ENCODE data around the gene OR1D5. TPM values are rescaled to one million over a fixed set of nuclear protein-coding genes. Genes with fewer than 3 reads are reported as not detected.
"Not testable (repeated sequence)": the region's sequence is repeated elsewhere in the genome, so short reads cannot be mapped to it uniquely, and the experiment has no call there.

The OR1D5 gene
- total RNA-seq, 2 donors from 2014 or later = not detected

DNA sequence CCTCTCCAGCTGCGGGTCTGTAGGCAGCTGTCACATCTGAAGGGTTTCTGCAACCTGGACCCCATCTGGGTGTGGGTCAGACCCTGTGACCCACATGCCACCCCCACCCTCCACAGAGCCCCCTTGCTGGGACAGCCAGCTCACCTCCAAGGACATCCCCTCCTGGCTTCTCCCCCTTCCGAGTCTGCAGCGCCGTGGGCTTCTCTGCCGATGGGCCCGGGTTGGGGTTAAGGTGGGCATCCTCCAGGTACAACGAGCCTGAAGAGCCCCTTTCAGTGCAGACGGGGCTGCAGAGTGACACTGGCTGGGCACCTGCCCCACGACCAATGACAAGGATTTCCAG is 28.9 kb downstream of the OR1D5 start:
- WGBS, 2 donors = 80 to 92% methylated on average over 5 to 9 of the region's 9 CpGs
- intact Hi-C loops (cut with DNase I) = no loop called here
- Histone ChIP-seq H3K4me3 (no peak overlapping the region), H3K27ac (no peak overlapping the region), H3K4me1 (no peaks in the 10 kb centered on the region), H3K27me3 (no peaks in the 10 kb centered on the region), H3K9me3 (no peaks in the 10 kb centered on the region), H3K36me3 (replicated peaks in 1 of 2; ENCODE audit: insufficient read depth in 1 of 2, low read depth in 2 of 2) (peaks cover 0 to 10% of the 10 kb centered on the region in 2 donors)
- ATAC-seq (no peak), DNase-seq (no peak)
- no peak for TF ChIP-seq POLR2A (IDR thresholded peaks at IDR 0.05)
- TF ChIP-seq, protein P1, sequence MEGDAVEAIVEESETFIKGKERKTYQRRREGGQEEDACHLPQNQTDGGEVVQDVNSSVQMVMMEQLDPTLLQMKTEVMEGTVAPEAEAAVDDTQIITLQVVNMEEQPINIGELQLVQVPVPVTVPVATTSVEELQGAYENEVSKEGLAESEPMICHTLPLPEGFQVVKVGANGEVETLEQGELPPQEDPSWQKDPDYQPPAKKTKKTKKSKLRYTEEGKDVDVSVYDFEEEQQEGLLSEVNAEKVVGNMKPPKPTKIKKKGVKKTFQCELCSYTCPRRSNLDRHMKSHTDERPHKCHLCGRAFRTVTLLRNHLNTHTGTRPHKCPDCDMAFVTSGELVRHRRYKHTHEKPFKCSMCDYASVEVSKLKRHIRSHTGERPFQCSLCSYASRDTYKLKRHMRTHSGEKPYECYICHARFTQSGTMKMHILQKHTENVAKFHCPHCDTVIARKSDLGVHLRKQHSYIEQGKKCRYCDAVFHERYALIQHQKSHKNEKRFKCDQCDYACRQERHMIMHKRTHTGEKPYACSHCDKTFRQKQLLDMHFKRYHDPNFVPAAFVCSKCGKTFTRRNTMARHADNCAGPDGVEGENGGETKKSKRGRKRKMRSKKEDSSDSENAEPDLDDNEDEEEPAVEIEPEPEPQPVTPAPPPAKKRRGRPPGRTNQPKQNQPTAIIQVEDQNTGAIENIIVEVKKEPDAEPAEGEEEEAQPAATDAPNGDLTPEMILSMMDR (IDR thresholded peaks at IDR 0.05) = no peak

DNA sequence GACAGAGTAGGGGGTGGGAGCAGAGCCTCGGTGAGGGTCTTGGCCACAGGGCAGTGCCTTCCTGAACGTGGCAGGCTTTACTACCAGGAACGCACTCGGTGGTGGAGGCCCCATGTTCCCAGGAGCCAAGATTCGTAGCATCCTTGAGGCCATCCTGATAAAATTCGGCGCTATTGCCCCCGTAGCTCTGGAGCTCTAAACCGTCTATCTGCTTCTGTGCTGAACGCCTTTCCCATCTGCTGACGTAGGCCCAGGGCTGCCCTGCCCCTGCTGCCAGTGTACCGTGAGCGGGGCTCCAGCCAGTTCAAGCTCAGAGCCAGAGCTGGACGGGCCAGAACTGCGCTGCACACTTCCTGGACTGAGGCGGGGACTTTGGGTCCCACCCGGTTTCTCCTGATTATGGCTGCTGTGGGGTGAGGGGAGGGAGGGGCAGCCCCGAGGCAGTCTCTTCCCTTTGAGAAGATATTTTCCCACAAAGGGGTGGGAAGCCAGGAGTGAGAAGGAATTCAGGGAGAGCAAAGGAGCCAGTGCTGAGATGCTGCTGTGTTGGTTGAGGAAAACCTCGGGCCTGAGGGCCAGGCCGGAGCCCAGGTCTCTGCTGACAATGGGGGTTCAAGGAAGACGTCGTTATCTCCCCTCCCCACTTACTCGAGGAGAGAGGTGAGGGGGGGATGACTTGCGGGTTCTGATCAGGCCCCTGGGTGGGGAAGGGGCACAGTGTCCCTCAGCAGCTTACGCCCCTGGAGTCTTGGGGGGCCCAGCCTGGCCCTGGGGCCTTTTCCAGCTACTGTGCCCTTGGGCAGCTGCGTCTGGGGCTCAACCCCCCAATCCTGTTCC is 29.4 kb downstream of the OR1D5 start:
- H3K27ac ChIP-seq = no peak overlapping the region
- peaks cover 0 to 16% of the 10 kb centered on the region in 2 donors for H3K36me3 ChIP-seq (replicated peaks in 1 of 2; ENCODE audit: insufficient read depth in 1 of 2, low read depth in 2 of 2)
- DNase-seq (peak in 1 of 4 donors; percentile 8), ATAC-seq (no peak)
- H3K27me3 ChIP-seq = no peaks in the 10 kb centered on the region
- H3K4me3 ChIP-seq = no peak overlapping the region
- no peaks in the 10 kb centered on the region for H3K4me1 ChIP-seq
- 83 to 87% methylated on average over 14 to 25 of the region's 26 CpGs for WGBS, 2 donors
- no peaks in the 10 kb centered on the region for H3K9me3 ChIP-seq
- intact Hi-C loops (cut with DNase I) = no loop called here
- TF ChIP-seq, protein P1 (IDR thresholded peaks at IDR 0.05) = no peak
- TF ChIP-seq POLR2A (IDR thresholded peaks at IDR 0.05) = no peak

DNA sequence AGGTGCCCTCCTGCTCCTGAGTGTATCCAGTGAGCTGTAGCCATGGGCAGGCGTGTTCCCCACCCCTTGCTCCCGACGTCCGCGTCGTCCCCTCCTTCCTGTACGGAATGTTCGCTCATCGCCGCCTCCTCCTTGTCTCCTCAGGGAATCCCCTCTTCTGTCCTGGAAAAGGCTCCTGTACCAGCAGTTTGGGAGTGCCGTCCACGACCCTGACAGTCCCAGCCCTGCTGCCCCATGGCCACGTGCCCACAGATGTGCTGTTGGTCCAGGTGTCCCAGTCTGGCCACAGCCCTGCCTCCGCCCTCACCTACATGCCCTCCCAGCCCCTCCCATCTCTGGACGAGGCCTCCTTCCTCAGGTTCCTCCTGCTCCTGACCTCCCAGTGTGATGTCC is 30.2 kb downstream of the OR1D5 start:
- intact Hi-C loops (cut with DNase I) = no loop called here
- whole genome bisulfite sequencing, 2 donors = 87 to 95% methylated on average over 7 to 15 of the region's 15 CpGs
- no peaks in the 10 kb centered on the region for H3K4me1 ChIP-seq
- H3K36me3 ChIP-seq (replicated peaks in 1 of 2; ENCODE audit: insufficient read depth in 1 of 2, low read depth in 2 of 2) = peaks cover 0 to 16% of the 10 kb centered on the region in 2 donors
- H3K9me3 ChIP-seq = no peaks in the 10 kb centered on the region
- TF ChIP-seq, protein P1 (IDR thresholded peaks at IDR 0.05) = no peak
- TF ChIP-seq POLR2A (IDR thresholded peaks at IDR 0.05) = no peak
- peak in 1 of 4 donors; percentile 9 for DNase-seq
- no peak overlapping the region for H3K27ac ChIP-seq
- no peak for ATAC-seq
- no peaks in the 10 kb centered on the region for H3K27me3 ChIP-seq
- no peak overlapping the region for H3K4me3 ChIP-seq

DNA sequence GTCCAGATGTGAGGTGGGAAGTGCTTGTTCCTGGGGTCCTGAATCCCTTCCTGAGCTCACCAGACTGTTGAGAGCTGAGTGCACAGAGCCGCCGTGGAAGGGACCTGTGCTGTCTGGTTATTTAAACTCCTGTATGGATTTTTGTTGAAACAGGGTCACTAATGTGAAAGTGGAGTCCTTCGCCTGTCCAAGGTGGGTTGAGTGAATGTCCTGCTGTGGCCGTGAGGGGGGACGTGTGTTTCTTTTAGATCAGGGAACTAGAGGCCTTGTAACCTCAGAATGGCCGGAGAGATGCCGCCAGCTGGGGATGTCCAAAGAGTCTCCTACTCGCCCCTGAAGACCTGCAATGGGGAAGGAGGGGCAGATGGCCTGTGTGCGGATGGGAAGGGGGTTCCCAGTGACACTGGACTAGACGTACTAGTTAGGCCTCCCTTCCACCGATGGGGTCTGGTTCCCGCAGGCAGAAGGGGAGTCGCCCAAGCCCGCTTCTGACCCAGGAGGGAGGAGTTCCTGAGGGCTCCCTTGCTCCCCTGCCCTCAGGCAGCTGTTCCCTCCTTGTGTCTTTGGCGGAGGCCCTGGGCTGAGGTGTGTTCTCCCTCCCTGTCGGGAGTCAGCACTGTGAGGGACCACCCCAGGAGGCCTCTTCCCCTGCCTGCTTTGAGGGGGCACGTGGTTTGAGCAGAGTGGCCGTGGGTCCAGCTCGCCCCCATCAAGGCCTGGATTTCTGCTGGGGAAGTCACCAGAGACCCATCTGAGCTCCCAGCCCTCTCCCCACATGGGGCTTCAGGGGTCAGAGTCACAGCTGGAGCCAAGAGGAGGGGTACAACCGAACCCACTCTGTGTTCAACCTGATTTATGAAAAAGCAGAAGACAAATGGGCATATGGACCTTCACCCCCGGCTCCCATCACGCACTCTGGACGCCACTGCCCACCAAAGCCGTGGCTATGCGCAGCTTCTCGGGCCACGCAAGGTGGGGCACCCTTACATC is 30.9 kb downstream of the OR1D5 start:
- Histone ChIP-seq H3K9me3 (no peaks in the 10 kb centered on the region), H3K36me3 (replicated peaks in 1 of 2; ENCODE audit: insufficient read depth in 1 of 2, low read depth in 2 of 2) (peaks cover 0 to 17% of the 10 kb centered on the region in 2 donors), H3K27me3 (no peaks in the 10 kb centered on the region), H3K27ac (no peak overlapping the region), H3K4me1 (no peaks in the 10 kb centered on the region), H3K4me3 (no peak overlapping the region)
- intact Hi-C loops (cut with DNase I) = no loop called here
- no peak for ATAC-seq
- 90 to 93% methylated on average over 16 to 26 of the region's 27 CpGs for WGBS, 2 donors
- DNase-seq = peak in 1 of 4 donors; percentile 9
- TF ChIP-seq, protein P1 (IDR thresholded peaks at IDR 0.05) = no peak
- no peak for TF ChIP-seq POLR2A (IDR thresholded peaks at IDR 0.05)

DNA sequence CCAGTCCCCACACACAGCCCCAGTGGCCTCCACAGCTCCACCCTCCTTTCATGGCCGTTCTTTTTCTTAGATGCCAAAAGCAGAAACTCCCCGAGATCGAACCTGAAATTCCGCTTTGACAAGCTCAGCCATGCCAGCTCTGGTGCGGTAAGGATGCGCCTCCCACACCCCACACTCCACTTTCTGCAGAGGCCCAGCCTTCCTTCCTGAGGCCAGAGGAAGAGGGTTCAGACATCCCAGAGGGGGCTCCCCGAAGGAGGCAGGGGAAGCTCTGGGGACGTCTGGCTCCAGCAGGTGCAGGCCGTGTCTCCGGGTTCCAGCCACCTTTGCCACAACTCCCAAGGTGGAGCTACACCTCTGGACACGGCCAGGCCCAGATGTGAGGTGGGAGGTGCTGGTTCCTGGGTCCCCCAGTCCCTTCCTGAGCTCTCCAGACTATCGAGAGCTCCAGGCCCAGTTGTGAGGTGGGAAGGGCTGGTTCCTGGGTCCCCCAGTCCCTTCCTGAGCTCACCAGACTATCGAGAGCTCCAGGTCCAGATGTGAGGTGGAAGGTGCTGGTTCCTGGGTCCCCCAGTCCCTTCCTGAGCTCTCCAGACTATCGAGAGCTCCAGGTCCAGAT is 32.4 kb downstream of the OR1D5 start:
- peak in 1 of 4 donors; percentile 11 for DNase-seq
- intact Hi-C loops (cut with DNase I); H3K4me1 ChIP-seq; H3K9me3 ChIP-seq; H3K27me3 ChIP-seq; H3K4me3 ChIP-seq; ATAC-seq: not testable (repeated sequence)
- peak overlapping the region in 1 of 4 donors; percentile 10 for H3K27ac ChIP-seq
- 84 to 91% methylated on average over 8 to 14 of the region's 14 CpGs for whole genome bisulfite sequencing, 2 donors
- peaks cover 0 to 17% of the 10 kb centered on the region in 2 donors for H3K36me3 ChIP-seq (replicated peaks in 1 of 2; ENCODE audit: insufficient read depth in 1 of 2, low read depth in 2 of 2)

All from body of pancreas (tissue), 4 donors.